ENCODE measurements around the gene IRF4. TPM values are rescaled to one million over a fixed set of nuclear protein-coding genes. Genes with fewer than 3 reads are reported as not detected.

IRF4 gene
- total and polyA plus RNA-seq, 2 experiments from 2014 or later = 1.3 to 1.9 TPM

- H3K4me3 ChIP-seq = 0 out of 2 replicates have a peak overlapping the region, but pooled peaks have one; percentile 7
- peak overlapping the region; percentile 11; the same call in 1 of the 2 replicates for H3K4me2 ChIP-seq
- Mint-ChIP-seq H3K36me3 (ENCODE audit: low read depth) (peaks cover 26% of the 10 kb centered on the region), H3K9me3 (peaks cover 90% of the 10 kb centered on the region), H3K27ac (no peak overlapping the region), H3K4me3 (no peak overlapping the region), H3K4me1 (peaks cover 16% of the 10 kb centered on the region), H3K27me3 (ENCODE audit: insufficient read depth, low read depth, poor library complexity) (peaks cover 30% of the 10 kb centered on the region)
- H4K20me1 ChIP-seq (replicated peaks; ENCODE audit: insufficient read depth) = no peaks in the 10 kb centered on the region
- no peak overlapping the region for H2AFZ ChIP-seq
- DNase-seq (ENCODE audit: low spot score) = peak; percentile 43
- peaks cover 20% of the 10 kb centered on the region for H3K36me3 ChIP-seq (ENCODE audit: insufficient read depth)
- TF ChIP-seq EZH2 (IDR thresholded peaks at IDR 0.05; ENCODE audit: low read depth, unreplicated experiment) (no peak), NANOG (IDR thresholded peaks at IDR 0.05; ENCODE audit: borderline replicate concordance) (no peak), POLR2AphosphoS5 (IDR thresholded peaks at IDR 0.05; ENCODE audit: low read depth) (no peak), ETS1 (IDR thresholded peaks at IDR 0.05) (no peak)
- TF ChIP-seq, protein P1, sequence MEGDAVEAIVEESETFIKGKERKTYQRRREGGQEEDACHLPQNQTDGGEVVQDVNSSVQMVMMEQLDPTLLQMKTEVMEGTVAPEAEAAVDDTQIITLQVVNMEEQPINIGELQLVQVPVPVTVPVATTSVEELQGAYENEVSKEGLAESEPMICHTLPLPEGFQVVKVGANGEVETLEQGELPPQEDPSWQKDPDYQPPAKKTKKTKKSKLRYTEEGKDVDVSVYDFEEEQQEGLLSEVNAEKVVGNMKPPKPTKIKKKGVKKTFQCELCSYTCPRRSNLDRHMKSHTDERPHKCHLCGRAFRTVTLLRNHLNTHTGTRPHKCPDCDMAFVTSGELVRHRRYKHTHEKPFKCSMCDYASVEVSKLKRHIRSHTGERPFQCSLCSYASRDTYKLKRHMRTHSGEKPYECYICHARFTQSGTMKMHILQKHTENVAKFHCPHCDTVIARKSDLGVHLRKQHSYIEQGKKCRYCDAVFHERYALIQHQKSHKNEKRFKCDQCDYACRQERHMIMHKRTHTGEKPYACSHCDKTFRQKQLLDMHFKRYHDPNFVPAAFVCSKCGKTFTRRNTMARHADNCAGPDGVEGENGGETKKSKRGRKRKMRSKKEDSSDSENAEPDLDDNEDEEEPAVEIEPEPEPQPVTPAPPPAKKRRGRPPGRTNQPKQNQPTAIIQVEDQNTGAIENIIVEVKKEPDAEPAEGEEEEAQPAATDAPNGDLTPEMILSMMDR (conservative IDR thresholded peaks at IDR 0.05; ENCODE audit: low read depth in 2 of 2) = 0 out of 4 replicates have a peak, but pooled peaks have one; percentile 9 to 13
- H3K4me1 ChIP-seq (ENCODE audit: insufficient read depth) = 0 out of 2 replicates have a peak, but pooled peaks cover 12% of the 10 kb centered on the region
- ATAC-seq = peak; percentile 86
- H3K27ac ChIP-seq (ENCODE audit: low read depth) = no peak overlapping the region
- H3K79me2 ChIP-seq (replicated peaks; ENCODE audit: insufficient read depth) = no peaks in the 10 kb centered on the region
- no peaks in the 10 kb centered on the region for H3K27me3 ChIP-seq (ENCODE audit: insufficient read depth)
- no peaks in the 10 kb centered on the region for H3F3A ChIP-seq (replicated peaks; ENCODE audit: low read depth)
- H3K9me2 ChIP-seq (ENCODE audit: insufficient read depth) = 0 out of 2 replicates have a peak, but pooled peaks cover 7% of the 10 kb centered on the region
Measured at GRCh38 chr6:373773-374724, 17.5 kb upstream of the IRF4 start.

- TF ChIP-seq EZH2phosphoT487 (IDR thresholded peaks at IDR 0.05; ENCODE audit: unreplicated experiment) = no peak
- TF ChIP-seq ZNF331 (CRISPR knock-in tag; IDR thresholded peaks at IDR 0.05; ENCODE audit: low read depth) = no peak
- TF ChIP-seq NANOG (IDR thresholded peaks at IDR 0.05; ENCODE audit: borderline replicate concordance) = no peak
- TF ChIP-seq CREB1 (CRISPR knock-in tag; IDR thresholded peaks at IDR 0.05; ENCODE audit: low read depth) = no peak
- no peak for TF ChIP-seq JUNB (IDR thresholded peaks at IDR 0.05; ENCODE audit: unreplicated experiment)
- TF ChIP-seq POLR2AphosphoS5 (IDR thresholded peaks at IDR 0.05; ENCODE audit: low read depth) = no peak
- Histone ChIP-seq H3K4me1 (ENCODE audit: insufficient read depth) (0 out of 2 replicates have a peak, but pooled peaks cover 12% of the 10 kb centered on the region), H3K9me2 (ENCODE audit: insufficient read depth) (0 out of 2 replicates have a peak, but pooled peaks cover 7% of the 10 kb centered on the region), H3K27me3 (ENCODE audit: insufficient read depth) (no peaks in the 10 kb centered on the region), H3K79me2 (replicated peaks; ENCODE audit: insufficient read depth) (no peaks in the 10 kb centered on the region), H2AFZ (peak overlapping the region; percentile 18; the same call in 1 of the 2 replicates), H3K4me2 (0 out of 2 replicates have a peak overlapping the region, but pooled peaks have one; percentile 11), H3F3A (replicated peaks; ENCODE audit: low read depth) (no peaks in the 10 kb centered on the region), H3K4me3 (no peak overlapping the region), H3K36me3 (ENCODE audit: insufficient read depth) (peaks cover 20% of the 10 kb centered on the region), H3K27ac (ENCODE audit: low read depth) (no peak overlapping the region), H4K20me1 (replicated peaks; ENCODE audit: insufficient read depth) (no peaks in the 10 kb centered on the region)
- Mint-ChIP-seq H3K27ac (no peak overlapping the region), H3K9me3 (peaks cover 89% of the 10 kb centered on the region), H3K27me3 (ENCODE audit: insufficient read depth, low read depth, poor library complexity) (peaks cover 32% of the 10 kb centered on the region), H3K4me3 (no peak overlapping the region), H3K36me3 (ENCODE audit: low read depth) (peaks cover 26% of the 10 kb centered on the region), H3K4me1 (peaks cover 16% of the 10 kb centered on the region)
- no peak for ATAC-seq
- no peak for DNase-seq (ENCODE audit: low spot score)
Measured at GRCh38 chr6:374956-375355, 16.6 kb upstream of the IRF4 start.

Data from GM23338 (cell line).